HG03066 (cell line): ENCODE results near the gene PFAS.

Source experiments
- ATAC-seq: cut with Tn5 transposase; IDR thresholded peaks from one replicate; pipeline ENCODE4 v1.9.1; 2021; ENCODE audit warnings: low read depth; ENCODE audit not compliant: unreplicated experiment

Gene PFAS

DNA sequence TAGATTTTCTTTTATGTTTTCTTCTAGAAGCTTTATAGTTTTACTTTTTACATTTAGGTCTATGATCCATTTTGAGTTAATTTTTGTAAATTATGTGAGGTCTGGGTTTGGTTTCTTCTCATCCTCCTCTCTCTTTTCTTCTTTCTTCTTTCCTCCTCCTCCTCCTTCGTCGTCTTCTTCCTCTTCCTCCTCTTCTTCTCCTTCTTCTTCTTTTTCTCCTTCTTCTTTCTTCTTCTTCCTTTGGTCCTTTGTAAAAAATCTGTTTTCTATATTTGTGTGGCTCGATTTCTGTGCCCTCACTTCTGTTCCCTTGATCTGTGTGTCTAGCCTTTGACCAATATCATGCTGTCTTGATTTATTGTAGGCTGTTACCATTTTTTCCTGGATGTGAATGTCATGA, 51.1 kb downstream of the PFAS start:
- no peak for ATAC-seq

DNA sequence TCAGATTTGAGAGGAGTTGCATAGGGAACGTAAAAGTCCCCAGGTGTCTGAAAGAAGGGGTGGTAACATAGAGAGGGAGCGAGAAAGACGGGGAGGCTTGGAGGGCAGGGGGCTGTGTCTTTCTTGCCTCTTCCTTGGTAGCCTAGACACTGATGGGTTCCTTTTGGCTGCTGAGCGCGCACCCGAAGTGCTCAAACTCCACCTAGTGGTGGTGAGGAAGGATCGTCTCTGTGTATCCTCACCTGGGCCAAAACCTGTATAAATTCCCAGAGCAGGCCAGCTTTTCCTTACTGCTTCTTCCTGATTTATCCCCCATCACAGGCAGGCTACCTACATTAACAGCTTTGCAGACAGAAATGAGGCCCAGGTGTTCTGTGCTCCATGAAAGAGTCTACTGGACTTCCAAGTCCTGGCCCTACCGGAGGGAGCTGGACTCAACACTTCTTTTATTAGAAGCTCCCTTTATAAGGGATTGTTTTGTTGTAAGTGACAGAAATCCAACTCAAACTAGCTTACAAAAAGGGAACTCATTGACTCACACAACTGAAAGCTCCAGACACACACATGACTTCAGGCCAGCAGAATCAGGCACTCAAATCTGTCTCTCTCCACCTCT, 51.6 kb downstream of the PFAS start:
- ATAC-seq = no peak

DNA sequence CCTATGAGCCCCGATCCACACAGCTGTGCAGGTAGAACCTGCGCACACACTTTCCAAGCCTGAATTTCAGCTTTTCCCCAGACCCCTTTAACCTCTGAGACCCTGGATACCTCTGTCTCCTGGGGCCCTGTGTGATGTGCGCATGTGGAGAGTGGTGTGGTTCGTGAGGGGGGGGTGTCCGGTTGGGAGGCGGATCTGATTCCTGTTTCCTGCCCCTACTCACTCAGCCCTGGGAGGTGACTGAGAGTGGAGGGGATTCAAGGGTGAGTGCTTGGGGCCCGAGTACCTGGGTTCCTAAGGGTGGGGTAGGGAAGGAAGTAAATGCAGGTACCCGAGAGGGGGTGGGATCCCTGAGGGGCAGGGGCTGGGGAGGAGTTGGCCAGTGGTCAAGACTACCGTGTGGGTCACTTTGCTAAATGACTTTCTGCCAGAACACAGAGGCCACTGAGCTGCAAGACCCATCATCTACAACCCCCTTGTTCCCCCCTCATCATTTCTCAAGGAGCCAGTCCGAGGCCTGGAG, 61.6 kb downstream of the PFAS start:
- ATAC-seq = no peak

DNA sequence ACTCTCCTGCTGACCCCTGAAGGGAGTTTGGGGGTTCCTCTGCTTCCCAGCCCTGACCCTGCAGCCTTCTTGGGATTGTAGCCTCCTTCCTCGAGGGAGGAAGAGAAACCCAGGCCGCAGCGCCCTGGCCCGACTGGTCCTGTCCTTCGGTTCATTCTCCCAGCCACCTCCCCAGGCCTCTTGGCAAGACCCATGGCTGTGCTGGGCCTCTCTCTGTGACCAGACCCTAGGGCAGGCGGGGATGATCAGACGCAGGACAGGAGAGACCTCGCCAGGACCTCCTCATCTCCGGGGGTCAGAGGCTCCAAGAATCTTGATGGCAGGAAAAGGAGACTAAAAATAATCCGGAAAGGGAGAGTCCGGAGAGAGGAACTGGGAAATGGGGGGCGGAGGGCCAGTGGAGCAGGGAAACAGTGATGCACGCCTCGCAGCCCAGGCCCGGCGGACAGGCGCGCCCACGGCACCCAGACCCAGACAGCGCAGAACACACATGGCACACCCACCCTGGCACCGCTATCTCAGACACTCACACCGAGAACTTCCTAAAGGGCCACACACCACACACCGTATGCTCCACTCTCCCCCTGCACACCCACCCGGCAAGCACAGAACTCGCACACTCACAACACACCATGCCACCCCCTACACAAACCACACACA, 62.2 kb downstream of the PFAS start:
- ATAC-seq = no peak

DNA sequence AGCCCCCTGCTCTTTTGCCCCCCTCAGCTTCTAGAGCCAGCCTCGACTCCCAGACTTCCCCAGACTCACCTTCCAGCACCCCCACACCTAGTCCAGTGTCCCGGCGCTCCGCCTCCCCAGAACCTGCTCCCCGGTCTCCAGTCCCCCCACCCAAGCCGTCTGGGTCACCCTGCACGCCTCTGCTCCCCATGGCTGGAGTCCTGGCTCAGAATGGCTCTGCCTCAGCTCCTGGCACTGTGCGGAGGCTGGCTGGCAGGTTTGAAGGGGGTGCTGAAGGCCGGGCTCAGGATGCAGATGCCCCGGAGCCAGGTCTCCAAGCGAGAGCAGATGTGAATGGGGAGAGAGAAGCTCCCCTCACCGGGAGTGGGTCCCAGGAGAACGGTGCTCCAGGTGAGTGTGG, 63.2 kb downstream of the PFAS start:
- no peak for ATAC-seq

DNA sequence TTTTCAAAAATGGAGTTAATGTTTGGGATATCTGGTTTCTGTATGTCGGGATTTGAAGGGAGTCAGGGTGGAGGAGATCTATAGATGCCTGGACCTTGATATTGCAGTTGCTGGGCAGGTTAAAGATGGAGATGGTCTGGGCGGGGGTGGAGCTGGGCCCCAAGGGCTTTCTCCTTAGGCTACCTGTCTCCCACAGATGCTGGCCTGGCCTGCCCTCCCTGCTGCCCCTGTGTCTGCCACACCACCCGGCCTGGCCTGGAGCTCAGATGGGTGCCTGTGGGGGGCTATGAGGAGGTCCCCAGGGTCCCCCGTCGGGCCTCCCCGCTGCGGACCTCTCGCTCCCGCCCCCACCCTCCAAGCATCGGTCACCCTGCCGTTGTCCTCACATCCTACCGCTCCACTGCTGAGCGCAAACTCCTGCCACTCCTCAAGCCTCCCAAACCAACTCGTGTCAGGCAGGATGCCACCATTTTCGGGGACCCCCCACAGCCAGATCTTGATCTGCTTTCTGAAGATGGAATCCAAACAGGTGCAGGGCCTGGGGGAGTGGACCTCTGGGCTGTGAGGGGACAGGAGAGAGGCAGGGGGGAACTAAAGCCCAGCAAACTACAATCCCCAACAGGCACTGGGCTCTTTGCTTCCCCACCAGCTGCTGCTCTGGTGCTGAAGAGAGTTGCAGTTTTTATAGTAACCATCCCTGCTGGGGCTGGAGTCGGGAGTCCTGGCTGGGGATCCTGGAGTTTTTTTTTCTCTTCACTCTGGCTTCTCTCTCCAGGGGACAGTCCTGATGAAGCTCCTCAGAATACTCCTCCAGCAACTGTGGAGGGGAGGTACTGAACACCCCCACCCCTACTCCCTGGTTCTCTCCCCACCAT, 63.9 kb downstream of the PFAS start:
- no peak for ATAC-seq

DNA sequence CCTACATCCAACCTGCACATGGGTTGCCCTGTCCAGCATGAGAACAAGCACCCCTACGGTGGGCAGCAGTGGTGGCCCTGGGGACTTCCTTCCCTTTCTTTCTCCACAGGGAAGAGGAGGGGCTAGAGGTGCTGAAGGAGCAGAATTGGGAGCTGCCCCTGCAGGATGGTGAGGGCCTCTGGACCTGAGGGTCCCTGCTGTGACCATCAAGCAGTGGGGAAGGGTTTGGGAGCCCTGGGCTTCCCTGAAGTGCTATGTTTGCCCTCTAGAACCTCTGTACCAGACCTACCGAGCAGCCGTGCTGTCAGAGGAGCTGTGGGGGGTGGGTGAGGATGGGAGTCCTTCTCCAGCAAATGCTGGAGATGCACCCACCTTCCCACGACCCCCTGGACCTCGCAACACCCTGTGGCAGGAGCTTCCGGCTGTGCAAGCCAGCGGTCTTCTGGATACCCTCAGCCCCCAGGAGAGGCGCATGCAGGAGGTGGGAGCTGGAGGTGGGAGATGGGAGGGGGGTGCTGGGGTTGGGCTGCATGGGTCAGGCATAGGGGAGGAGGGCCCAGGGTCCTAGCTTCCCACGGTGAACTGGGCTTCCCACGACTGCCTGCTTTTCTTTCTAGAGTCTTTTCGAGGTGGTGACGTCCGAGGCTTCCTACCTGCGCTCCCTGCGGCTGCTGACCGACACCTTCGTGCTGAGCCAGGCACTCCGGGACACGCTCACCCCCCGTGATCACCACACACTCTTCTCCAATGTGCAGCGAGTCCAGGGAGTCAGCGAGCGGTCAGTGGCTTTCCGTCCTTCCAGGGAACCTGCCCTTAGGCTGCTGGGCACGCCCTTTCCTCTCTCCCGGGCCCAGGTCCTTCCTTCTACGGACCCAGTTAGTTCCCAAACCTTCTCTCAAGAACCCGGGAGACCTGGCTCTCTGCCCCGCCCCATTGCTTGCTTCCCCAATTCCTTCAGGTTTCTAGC, 66.0 kb downstream of the PFAS start:
- no peak for ATAC-seq

DNA sequence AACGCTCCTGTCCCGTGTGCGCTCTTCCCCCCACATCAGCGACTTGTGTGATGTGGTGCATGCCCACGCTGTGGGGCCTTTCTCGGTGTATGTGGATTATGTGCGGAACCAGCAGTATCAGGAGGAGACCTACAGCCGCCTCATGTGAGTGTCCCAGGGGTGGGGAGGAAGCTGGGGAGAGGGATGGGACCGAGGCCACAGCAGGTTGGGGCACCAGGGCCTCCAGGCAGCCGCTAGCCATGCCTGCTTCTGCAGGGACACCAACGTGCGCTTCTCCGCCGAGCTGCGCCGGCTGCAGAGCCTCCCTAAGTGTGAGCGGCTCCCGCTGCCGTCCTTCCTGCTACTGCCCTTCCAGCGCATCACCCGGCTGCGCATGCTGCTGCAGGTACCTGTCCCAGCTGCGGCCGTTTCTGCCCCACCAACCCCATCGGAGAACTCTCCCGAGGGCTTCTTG, 66.7 kb downstream of the PFAS start:
- ATAC-seq = no peak

DNA sequence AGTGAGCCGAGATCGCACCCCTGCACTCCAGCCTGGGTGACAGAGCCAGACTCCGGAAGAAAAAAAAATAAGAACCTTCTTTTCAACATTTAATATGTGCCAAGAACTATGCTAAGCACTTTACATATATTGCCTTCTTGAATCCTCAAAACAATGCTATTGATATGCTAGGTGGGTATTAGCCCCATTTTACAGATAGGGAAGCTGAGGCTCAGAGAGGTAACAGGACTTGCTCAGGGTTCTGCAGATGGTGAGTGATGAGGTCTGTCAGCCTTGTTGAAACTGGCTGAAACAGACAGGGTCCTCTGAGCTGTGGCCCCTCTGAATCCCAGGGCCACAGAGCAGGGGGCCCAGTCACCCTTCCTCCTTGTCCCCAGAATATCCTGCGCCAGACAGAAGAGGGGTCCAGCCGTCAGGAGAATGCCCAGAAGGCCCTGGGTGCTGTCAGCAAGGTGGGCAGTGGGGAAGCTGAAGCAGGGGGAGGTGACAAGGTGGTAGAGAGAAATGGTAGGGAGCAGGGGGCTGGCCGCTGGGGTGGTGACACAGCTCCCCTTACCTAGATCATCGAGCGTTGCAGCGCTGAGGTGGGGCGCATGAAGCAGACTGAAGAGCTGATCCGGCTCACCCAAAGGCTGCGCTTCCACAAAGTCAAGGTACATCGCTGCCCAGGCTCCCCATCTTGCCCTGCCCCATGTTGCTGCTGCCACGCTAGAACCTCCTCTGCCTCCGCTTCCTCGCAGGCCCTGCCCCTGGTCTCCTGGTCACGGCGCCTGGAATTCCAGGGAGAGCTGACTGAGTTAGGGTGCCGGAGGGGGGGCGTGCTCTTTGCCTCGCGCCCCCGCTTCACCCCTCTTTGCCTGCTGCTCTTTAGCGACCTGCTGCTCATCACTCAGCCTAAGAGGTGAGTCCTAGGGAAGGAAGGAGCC, 69.2 kb downstream of the PFAS start:
- ATAC-seq = no peak
